Lower leg skin (tissue), 3 donors: ENCODE data around the gene TMEM225.

Experiments
- POLR2A ChIP-seq, 2 donors: fragments of 450-650 bp; IDR thresholded peaks; one replicate each; pipeline ENCODE4 v1.6.1; 2016 to 2017; ENCODE audit warnings: antibody characterized with exemption in 2 of 2, mild to moderate bottlenecking in 1 of 2, moderate library complexity in 1 of 2
- TF ChIP-seq, protein P1 (sequence below), 3 donors: fragments of 450-650 bp; IDR thresholded peaks; one replicate each; pipeline ENCODE4 v1.5.1; 2016; ENCODE audit warnings: antibody characterized with exemption in 3 of 3, mild to moderate bottlenecking in 3 of 3, moderate library complexity in 2 of 3

DNA sequence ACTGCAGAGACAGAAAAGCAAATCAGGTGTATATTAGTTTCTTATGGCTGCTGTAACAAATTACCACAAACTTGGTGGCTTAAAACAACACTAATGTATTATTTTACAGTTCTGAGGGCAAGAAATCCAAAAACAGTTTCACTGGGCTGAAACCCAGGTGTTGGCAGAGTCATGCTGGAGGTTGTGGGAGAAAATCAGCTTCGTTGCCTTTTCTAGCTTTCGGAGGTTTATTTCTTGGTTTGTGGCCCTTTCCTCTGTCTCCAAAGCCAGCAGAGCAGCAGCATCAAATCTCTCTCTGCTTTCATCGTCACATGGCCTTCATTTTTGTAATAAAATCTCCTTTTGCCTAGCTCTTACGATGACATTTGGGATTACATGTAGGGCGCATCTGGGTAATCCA lies 46.3 kb downstream of the TMEM225 start:
- TF ChIP-seq, protein P1, sequence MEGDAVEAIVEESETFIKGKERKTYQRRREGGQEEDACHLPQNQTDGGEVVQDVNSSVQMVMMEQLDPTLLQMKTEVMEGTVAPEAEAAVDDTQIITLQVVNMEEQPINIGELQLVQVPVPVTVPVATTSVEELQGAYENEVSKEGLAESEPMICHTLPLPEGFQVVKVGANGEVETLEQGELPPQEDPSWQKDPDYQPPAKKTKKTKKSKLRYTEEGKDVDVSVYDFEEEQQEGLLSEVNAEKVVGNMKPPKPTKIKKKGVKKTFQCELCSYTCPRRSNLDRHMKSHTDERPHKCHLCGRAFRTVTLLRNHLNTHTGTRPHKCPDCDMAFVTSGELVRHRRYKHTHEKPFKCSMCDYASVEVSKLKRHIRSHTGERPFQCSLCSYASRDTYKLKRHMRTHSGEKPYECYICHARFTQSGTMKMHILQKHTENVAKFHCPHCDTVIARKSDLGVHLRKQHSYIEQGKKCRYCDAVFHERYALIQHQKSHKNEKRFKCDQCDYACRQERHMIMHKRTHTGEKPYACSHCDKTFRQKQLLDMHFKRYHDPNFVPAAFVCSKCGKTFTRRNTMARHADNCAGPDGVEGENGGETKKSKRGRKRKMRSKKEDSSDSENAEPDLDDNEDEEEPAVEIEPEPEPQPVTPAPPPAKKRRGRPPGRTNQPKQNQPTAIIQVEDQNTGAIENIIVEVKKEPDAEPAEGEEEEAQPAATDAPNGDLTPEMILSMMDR (IDR thresholded peaks at IDR 0.05), result no peak
- no peak for TF ChIP-seq POLR2A (IDR thresholded peaks at IDR 0.05)
